Smooth muscle cell of the pulmonary artery (primary cell): Measurements from ENCODE around the gene ITGA3. TPM values are rescaled to one million over a fixed set of nuclear protein-coding genes. Genes with fewer than 3 reads are reported as not detected.

Experiments
- total RNA-seq: library from RNA; depleted of rRNA; stranded (reverse); fragments of >200 nt; gene quantifications from 2 replicates; pipeline ENCODE4 v1.2.3, GENCODE V29; 2014

ITGA3 gene
- total RNA-seq = 269 and 463 TPM in 2 replicates

DNA sequence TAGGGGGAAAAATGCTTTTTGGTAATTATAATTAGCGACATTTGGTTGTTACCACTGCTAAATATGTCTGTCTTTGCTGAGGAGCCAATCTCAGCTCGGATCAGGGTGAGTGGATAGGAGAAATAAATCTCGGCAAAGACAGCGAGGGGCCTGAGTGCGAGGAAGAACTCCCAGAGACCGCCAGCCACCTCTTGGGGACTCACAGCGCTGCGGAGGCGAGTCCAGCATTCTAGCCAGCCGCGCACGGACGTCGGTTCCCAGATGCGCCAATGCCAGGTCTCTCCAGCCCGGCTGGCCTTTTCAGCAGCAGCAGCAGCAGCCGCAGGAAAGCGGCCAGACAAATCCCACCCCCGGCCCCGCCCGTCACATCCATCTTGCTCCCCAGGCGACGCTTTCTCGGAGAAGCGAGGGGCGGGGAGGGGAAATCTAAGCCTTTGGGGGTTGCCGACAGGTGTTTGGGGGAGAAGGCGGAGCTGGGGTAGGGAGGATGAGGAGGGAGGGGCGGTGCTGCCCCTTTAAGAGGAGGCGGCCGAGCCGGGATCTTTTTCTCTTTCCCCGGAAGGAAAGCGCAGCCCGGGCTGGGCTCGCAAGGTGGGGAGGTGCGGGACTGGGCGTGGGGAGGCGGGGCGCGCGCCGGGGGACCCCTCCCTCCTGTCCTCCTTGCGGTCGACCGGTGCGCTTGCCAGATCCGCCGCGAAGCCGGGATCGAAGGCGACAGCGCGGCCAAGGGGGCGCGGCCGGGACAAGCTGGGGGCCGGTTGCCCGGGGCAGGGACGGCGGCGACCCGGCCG lies at the start of gene ITGA3:
Gene ITGA3 (plus strand): TSS at position 685 of the 791 bp plus-strand sequence. CDS start 330 bp downstream, outside the sequence.

DNA sequence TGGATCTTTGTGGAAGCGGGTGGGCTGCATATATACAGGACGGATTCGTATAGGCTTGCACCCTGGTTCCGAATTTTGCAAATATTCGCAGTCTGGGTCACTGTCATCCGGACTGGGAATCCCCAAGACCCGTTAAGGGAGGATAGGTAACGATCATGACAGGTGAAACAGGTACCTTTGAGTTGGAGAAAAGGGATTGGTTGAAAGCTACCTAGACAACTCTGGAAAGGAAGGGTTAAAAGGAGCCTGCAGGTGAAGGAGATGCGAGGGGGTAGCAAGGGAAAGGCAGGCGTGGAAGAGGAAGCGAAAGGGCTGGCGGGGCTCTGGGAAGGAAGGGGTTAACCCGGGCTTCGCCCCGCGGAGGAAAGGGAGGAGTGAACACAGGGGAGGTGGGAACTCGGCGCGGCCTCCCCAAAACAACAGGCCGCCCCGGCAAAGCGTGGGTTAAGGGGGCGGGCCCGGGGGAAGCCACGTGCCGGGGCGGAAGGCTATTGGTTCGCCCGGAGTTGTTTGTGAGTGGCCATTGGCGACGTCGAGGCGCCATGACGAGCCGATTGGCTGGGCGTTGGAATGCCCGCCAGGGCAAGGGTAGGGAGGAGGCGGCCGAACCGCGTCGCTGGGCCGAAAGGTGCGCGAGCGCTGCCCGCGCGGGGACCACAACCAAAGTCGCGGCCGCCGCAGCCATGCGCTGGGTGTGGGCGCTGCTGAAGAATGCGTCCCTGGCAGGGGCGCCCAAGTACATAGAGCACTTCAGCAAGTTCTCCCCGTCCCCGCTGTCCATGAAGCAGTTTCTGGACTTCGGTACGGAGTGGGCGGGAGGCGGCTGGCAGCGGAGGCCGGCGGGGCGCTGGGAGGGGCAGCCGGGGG lies 39.1 kb downstream of the ITGA3 start, which contains the start of gene PDK2:
Gene PDK2 (plus strand): TSS at position 599 of the 867 bp plus-strand sequence. CDS start 85 bp downstream, at position 684.

DNA sequence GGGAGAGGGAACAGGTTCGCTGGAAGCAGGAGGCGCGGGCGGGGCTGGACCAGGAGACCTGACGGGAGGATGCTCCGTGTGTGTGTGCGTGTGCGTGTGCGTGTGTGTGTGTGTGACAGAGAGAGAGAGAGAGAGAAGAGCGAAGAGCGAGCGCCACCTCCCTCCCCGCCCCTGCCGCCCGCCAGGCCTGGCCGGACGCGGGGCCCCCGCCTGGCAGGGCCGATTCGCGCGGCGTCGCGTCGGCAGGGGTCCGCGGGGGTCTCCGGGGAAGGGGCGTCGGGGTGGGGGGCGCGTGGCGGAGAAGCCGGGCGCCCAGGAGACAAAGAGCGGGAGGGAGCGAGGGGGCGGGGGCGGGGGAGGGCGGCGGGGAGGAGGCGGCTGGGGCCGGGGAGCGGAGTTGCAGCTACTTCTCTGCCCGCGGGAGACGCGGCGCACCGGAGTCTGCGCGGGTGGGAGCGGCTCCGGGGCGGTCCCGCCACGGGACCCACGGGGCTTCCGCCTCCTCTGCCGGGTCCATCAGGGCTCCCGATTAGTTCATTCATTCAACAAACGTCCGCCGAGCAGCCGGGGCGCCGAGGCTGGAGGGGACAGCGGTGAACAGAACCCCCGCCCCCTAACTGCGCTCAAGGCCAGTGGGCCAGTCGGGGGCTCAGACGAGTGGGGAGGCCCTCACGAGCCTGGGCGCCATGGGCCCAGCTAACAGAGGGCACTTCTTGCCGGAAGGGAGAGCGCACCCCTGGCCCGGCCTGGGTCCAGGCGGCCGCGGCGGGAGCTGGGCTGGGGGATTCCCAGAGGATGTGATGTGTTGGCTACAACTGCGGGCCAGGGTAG lies 74.0 kb downstream of the ITGA3 start, which contains the start of gene SAMD14:
Gene SAMD14 (minus strand): TSS at position 433 of the 831 bp plus-strand sequence. CDS start 5,201 bp downstream, outside the sequence.

Other genes starting within 250 kb of the ITGA3 start
- gene TAC4, start 208.0 kb upstream of the ITGA3 start, total RNA-seq = not detected in 2 replicates
- not detected in 2 replicates for gene DLX4, start 86.9 kb upstream of the ITGA3 start, total RNA-seq
- gene DLX3, start 60.9 kb upstream of the ITGA3 start, total RNA-seq = 0.07 TPM in 1 of 2 replicates, not detected in the other
- 24.3 and 31.7 TPM in 2 replicates for gene PDK2, start 39.2 kb downstream of the ITGA3 start, total RNA-seq
- gene SAMD14, start 74.0 kb downstream of the ITGA3 start, total RNA-seq = 3.3 and 9.7 TPM in 2 replicates
- 38.4 and 47.5 TPM in 2 replicates for gene PPP1R9B, start 94.6 kb downstream of the ITGA3 start, total RNA-seq
- 16.6 and 23.8 TPM in 2 replicates for gene SGCA, start 109.9 kb downstream of the ITGA3 start, total RNA-seq
- gene COL1A1, start 145.5 kb downstream of the ITGA3 start, total RNA-seq = 2,981 and 4,827 TPM in 2 replicates
- 0.07 TPM in 1 of 2 replicates, not detected in the other for gene TMEM92, start 218.4 kb downstream of the ITGA3 start, total RNA-seq